ENCODE data around the gene MB.

Gene MB

DNA sequence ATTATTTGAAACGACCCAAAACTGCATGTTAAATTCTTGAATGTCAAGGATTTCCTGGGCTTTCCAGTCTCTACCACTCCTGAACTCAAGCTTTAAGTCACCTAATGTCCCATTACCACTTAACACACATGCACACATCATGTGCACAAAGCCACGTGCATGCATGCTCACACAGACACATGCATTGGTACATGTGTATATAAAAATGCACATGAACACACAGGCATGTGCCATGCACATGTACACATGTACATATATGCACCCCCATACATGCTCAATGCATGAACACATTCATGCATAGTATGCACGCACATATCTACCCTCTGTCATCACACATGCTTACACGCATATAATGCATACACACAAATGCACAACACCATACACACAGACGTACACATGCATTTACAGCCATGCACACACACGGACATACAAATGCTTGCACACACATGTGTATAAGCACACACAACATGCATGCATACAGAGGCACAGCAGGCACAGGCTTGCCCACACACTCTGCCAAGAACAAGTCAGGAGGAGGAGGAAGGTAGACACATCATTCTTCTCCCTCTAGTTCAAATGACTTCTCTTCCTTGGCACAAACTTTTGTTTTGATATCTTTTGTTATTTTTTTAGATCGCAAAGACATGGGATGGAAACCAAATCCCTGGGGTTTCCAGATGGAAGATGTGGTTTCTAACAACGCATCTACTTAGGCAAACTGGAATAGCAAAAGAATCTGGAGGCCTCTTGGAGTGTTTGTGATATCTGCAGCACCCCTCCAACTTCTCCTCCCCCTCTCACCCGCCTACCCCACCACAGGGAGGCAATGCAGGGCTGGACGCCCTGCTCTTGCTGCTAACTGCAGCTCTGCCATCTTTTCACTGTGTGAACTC, 51.9 kb downstream of the MB start:
- Histone ChIP-seq H3K36me3 (ENCODE audit: insufficient read depth, low read length) (no peaks in the 10 kb centered on the region), H3K4me1 (ENCODE audit: insufficient read depth, low read length) (peaks cover 30% of the 10 kb centered on the region), H3K27me3 (ENCODE audit: insufficient read depth, low read length) (peaks cover 8% of the 10 kb centered on the region), H3K9me3 (ENCODE audit: low read length) (no peaks in the 10 kb centered on the region), H2AFZ (ENCODE audit: low read depth, low read length) (no peak overlapping the region), H3K4me3 (ENCODE audit: low read length) (no peak overlapping the region)

DNA sequence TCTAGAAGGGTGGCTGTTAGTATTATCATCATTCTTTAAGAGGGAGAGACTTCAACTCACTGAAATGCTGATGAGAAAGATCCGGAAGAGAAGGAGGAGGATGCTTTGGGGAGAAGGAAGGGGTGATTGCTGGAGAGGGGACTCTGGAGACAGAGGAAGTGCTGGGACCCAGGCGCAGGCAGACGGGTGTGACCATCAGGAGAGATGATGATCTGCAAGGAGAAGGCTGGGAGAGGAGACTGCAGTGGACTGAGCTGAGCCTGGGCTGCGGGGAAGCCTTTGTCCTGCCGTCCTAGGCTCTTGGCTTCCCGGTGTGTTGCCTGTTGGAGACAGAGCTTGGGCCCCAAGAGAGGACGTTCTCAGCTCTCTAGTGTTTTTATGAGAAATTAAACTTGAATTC, 53.9 kb downstream of the MB start:
- Histone ChIP-seq H3K9me3 (ENCODE audit: low read length) (no peaks in the 10 kb centered on the region), H3K4me3 (ENCODE audit: low read length) (no peak overlapping the region), H3K4me1 (ENCODE audit: insufficient read depth, low read length) (peaks cover 18% of the 10 kb centered on the region), H2AFZ (ENCODE audit: low read depth, low read length) (no peak overlapping the region), H3K36me3 (ENCODE audit: insufficient read depth, low read length) (no peaks in the 10 kb centered on the region), H3K27me3 (ENCODE audit: insufficient read depth, low read length) (peaks cover 7% of the 10 kb centered on the region)

DNA sequence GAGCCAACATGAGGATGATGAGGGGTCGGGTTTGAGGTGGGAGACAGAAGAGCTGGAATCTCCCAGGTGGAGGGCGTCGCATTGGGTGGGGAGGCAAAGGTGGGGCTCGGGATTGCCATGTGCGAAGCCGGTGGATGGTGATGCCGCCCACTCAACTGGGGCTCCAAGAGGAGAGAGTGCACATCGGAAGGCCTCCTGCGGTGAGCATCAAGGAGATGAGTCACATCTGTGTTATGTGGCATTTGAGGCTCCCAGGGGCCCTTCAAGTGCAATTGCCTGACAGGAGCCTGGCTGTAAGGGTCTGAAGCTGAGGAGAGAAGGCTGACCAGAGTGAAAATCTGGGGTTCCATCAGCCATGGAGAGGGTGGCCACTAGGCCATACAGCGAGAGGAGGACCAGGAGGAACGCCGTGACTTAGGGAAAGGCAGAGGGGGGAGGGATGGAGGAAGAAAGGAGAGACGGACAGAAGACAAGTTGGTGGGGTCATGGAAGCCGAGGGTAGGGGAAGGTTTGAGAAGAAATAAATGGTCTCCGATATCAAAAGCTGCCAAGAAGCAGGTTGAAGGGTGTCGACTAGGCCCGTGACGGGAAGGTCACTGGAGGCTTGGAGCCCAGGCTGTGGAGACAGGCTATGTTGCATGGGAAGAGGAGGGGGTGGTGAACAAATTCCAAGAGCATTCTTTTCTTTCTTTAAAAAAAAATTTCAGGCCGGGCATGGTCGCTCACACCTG, 55.2 kb downstream of the MB start:
- no peak overlapping the region for H3K4me3 ChIP-seq (ENCODE audit: low read length)
- H3K4me1 ChIP-seq (ENCODE audit: insufficient read depth, low read length): peaks cover 5% of the 10 kb centered on the region
- H2AFZ ChIP-seq (ENCODE audit: low read depth, low read length): no peak overlapping the region

DNA sequence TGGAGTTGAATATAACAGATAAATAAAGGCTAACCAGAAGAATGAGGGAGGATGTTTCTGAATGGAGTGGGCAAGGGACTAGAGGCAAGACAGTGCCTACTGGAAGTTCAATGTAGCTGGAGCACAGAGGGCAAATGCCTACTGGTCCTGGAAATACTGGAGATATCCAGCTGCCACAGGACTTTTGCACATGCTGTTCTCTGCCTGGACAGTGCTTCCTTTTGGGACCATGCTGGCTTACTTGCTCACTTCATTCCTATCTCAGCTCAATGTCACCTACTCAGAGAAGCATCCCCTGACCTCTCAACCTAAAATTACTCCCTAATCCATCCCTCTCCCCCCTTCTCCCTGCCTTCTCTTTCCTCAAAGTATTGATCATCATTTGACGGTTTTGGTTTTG, 56.3 kb downstream of the MB start:
- H3K36me3 ChIP-seq (ENCODE audit: insufficient read depth, low read length): no peaks in the 10 kb centered on the region
- H3K4me3 ChIP-seq (ENCODE audit: low read length): no peak overlapping the region
- peaks cover 8% of the 10 kb centered on the region for H3K4me1 ChIP-seq (ENCODE audit: insufficient read depth, low read length)
- H2AFZ ChIP-seq (ENCODE audit: low read depth, low read length): no peak overlapping the region
- peaks cover 7% of the 10 kb centered on the region for H3K27me3 ChIP-seq (ENCODE audit: insufficient read depth, low read length)
- H3K9me3 ChIP-seq (ENCODE audit: low read length): no peaks in the 10 kb centered on the region

More for the DNA sequence above, 55.2 kb downstream of the MB start:
- peaks cover 7% of the 10 kb centered on the region for H3K27me3 ChIP-seq (ENCODE audit: insufficient read depth, low read length)
- no peaks in the 10 kb centered on the region for H3K9me3 ChIP-seq (ENCODE audit: low read length)
- no peaks in the 10 kb centered on the region for H3K36me3 ChIP-seq (ENCODE audit: insufficient read depth, low read length)

DNA sequence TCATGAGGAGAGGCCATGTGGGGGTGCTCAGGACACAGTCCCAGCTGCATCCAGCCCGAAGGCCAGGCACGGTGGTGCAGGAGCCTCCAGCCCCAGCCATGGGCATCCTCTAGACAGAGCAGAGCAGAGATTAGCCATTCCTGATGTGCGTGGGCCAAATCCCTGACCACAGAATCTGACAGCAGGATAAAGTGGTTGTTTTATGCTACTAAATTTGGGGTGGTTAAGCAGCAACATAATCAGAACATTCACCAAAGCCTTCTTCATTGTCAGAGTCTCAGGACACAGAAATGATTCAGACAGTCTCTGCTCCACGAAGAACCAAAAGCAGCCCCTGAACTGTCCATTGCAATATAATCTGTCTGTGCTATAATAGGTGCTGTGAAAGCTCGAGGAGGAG, 56.8 kb downstream of the MB start:
- peaks cover 7% of the 10 kb centered on the region for H3K27me3 ChIP-seq (ENCODE audit: insufficient read depth, low read length)
- no peaks in the 10 kb centered on the region for H3K36me3 ChIP-seq (ENCODE audit: insufficient read depth, low read length)
- H3K4me3 ChIP-seq (ENCODE audit: low read length): no peak overlapping the region
- H3K9me3 ChIP-seq (ENCODE audit: low read length): no peaks in the 10 kb centered on the region
- H3K4me1 ChIP-seq (ENCODE audit: insufficient read depth, low read length): peaks cover 13% of the 10 kb centered on the region
- no peak overlapping the region for H2AFZ ChIP-seq (ENCODE audit: low read depth, low read length)

DNA sequence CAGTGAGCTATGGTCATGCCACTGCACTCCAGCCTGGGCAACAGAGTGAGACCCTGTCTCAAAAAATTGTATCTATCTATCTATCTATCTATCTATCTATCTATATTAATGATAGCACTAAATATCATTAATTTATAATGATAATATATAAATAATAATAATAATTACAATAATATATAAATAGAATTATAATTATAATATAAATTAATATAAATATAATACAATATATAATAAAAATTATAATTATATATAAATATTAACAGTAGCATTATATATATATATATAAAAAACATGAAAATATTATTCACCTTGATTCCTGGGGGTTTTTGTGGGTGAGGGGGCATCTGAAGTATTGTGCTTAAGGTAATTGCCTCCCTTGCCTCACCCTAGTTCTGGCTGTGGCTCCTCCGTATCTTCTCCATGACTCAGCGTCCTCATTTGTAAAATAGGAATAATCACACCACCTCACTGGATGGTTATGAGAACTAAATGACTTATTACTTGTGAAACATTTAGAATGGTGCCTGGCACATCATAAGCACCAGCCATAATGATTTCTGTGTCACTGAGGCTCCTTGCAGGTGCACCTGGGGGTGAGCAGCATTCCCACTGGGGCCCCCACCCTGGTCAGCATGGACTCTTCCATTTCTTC, 57.6 kb downstream of the MB start:
- H3K27me3 ChIP-seq (ENCODE audit: insufficient read depth, low read length): peaks cover 7% of the 10 kb centered on the region
- no peaks in the 10 kb centered on the region for H3K9me3 ChIP-seq (ENCODE audit: low read length)
- H3K36me3 ChIP-seq (ENCODE audit: insufficient read depth, low read length): no peaks in the 10 kb centered on the region
- peaks cover 22% of the 10 kb centered on the region for H3K4me1 ChIP-seq (ENCODE audit: insufficient read depth, low read length)
- no peak overlapping the region for H3K4me3 ChIP-seq (ENCODE audit: low read length)
- H2AFZ ChIP-seq (ENCODE audit: low read depth, low read length): no peak overlapping the region

DNA sequence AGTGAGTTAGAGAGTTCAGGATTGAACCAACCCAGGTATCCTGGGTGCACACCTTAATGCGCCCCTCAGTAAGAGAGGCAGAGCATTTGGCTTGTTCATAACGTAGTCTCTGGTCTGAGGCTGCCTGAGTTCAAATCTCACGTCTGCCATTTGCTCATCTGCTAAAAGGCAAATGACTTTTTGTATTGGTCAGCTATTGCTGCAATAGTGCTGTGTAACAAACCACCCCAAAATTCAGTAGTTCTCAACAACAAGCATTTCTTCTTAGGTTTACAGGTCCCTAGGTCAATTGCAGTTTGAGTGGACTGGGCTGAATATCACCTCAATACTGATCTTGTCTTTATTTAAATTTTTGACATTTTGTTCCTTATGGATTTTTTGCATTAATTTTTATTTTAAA, 58.4 kb downstream of the MB start:
- Histone ChIP-seq H3K9me3 (ENCODE audit: low read length) (no peaks in the 10 kb centered on the region), H3K4me1 (ENCODE audit: insufficient read depth, low read length) (peaks cover 22% of the 10 kb centered on the region), H3K4me3 (ENCODE audit: low read length) (no peak overlapping the region), H3K36me3 (ENCODE audit: insufficient read depth, low read length) (no peaks in the 10 kb centered on the region), H3K27me3 (ENCODE audit: insufficient read depth, low read length) (peaks cover 7% of the 10 kb centered on the region), H2AFZ (ENCODE audit: low read depth, low read length) (no peak overlapping the region)

DNA sequence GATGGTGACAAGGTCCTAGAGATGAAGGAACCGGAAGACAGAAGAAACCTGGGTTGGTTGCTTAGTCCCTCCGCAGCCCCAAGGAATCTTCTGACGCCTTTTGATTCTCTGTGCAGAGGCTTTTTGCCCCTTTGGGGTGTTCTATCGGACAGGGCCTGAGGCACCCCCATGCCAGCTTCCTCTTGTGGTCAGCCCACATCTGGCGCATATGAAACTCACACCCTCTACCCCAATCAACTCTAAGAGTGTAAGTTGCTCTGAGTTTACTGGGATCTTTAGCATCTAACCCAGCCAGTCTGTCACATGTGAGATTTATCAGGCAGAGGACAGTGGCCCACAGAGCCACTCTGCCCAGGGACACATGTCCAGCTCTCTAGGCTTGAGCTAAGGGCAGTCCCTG, 59.1 kb downstream of the MB start:
- Histone ChIP-seq H3K27me3 (ENCODE audit: insufficient read depth, low read length) (peaks cover 7% of the 10 kb centered on the region), H3K4me3 (ENCODE audit: low read length) (no peak overlapping the region), H3K36me3 (ENCODE audit: insufficient read depth, low read length) (no peaks in the 10 kb centered on the region), H3K9me3 (ENCODE audit: low read length) (no peaks in the 10 kb centered on the region), H3K4me1 (ENCODE audit: insufficient read depth, low read length) (peaks cover 22% of the 10 kb centered on the region), H2AFZ (ENCODE audit: low read depth, low read length) (no peak overlapping the region)

Data from neuron (in vitro differentiated cells).